Measurements from ENCODE around the gene SPSB4.

- TF ChIP-seq TAF1 (IDR thresholded peaks at IDR 0.05; ENCODE audit: low read depth, low read length): no peak
- TF ChIP-seq CREB1 (IDR thresholded peaks at IDR 0.05): no peak
- TF ChIP-seq POLR2A (IDR thresholded peaks at IDR 0.05; ENCODE audit: control extremely low read depth in 1 of 2, low read depth in 2 of 2, low read length in 2 of 2): no peak
Observed at GRCh38 chr3:141064255-141064926, 13.2 kb downstream of the SPSB4 start.

Data from H1 (cell line).